Type B pancreatic cell (in vitro differentiated cells): ENCODE measurements around the gene SLC34A2. TPM values are rescaled to one million over a fixed set of nuclear protein-coding genes. Genes with fewer than 3 reads are reported as not detected.

Source experiments
- DNase-seq: peaks from one replicate; pipeline ENCODE4 v3.0.0; 2021; ENCODE audit warnings: mixed read lengths; ENCODE audit not compliant: unreplicated experiment; ENCODE audit errors: extremely low spot score
- H3K27ac Mint-ChIP-seq: 2 replicates; pipeline ENCODE4 v1.8.0; 2021; ENCODE audit warnings: mild to moderate bottlenecking, mixed read lengths
- H3K27me3 Mint-ChIP-seq: 2 replicates; pipeline ENCODE4 v1.8.0; 2021; ENCODE audit warnings: mixed read lengths
- H3K36me3 Mint-ChIP-seq: 2 replicates; pipeline ENCODE4 v1.8.0; 2021; ENCODE audit warnings: mixed read lengths
- H3K4me1 Mint-ChIP-seq: one replicate; pipeline ENCODE4 v1.8.0; 2021; ENCODE audit warnings: mixed read lengths; ENCODE audit not compliant: unreplicated experiment
- H3K4me3 Mint-ChIP-seq: 2 replicates; pipeline ENCODE4 v1.8.0; 2021; ENCODE audit warnings: mild to moderate bottlenecking, mixed read lengths
- H3K9me3 Mint-ChIP-seq: 2 replicates; pipeline ENCODE4 v1.8.0; 2021; ENCODE audit warnings: mixed read lengths
- total RNA-seq: library from RNA; stranded (reverse); gene quantifications from 2 replicates; pipeline ENCODE4 v1.2.1, GENCODE V29; 2021; ENCODE audit warnings: low replicate concordance
- TF ChIP-seq, protein P1 (sequence below): fragments of 200-600 bp; sonication (generic); conservative IDR thresholded peaks from 2 replicates; pipeline ENCODE4 v1.5.0; 2021; ENCODE audit warnings: antibody characterized with exemption, mild to moderate bottlenecking

The SLC34A2 gene
- total RNA-seq, 1 donor from 2014 or later: 25.7 TPM

DNA sequence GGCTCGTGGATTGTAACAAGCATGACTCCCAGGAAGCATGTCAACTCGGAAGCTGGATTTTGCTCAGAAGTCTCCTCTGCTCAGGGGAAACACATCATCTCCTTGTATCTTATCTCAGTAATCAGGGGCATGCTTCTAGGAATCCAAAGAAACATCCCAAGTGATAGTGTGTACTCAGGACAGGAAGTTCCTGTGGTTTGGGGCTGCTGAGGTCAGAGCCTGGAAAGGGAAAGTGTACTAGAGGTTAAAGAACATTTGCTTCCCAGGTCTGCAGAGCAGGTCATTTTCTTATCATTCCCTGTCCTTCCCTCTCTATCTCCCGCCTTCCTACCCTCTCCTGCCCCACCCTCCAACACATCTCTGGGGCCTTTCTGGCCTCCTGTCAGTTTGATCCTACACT is 38.8 kb downstream of the SLC34A2 start:
- DNase-seq: no peak
- peaks cover 5% of the 10 kb centered on the region for H3K4me1 Mint-ChIP-seq
- peaks cover 8% of the 10 kb centered on the region for H3K9me3 Mint-ChIP-seq

DNA sequence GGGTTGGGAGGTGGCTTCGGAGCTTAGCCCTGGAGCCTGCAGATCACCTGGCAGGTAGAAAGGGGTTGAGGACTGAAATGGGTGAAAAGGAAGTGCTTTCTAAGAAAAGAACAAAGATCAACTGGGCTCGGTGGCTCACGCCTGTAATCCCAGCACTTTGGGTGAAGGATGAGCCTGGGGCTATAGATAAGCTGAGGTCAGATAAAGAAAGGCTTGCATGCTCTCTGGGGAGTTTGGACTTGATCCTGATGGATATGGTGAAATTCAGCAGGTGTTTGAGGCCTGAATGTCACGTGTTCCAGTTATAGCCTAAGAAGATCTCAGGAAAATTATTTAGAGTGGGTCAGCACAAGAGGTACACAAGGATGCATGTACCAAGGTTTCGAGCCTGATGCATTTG is 40.8 kb downstream of the SLC34A2 start:
- peaks cover 8% of the 10 kb centered on the region for H3K9me3 Mint-ChIP-seq
- H3K27me3 Mint-ChIP-seq: peaks cover 5% of the 10 kb centered on the region
- no peaks in the 10 kb centered on the region for H3K36me3 Mint-ChIP-seq
- H3K27ac Mint-ChIP-seq: no peak overlapping the region
- TF ChIP-seq, protein P1, sequence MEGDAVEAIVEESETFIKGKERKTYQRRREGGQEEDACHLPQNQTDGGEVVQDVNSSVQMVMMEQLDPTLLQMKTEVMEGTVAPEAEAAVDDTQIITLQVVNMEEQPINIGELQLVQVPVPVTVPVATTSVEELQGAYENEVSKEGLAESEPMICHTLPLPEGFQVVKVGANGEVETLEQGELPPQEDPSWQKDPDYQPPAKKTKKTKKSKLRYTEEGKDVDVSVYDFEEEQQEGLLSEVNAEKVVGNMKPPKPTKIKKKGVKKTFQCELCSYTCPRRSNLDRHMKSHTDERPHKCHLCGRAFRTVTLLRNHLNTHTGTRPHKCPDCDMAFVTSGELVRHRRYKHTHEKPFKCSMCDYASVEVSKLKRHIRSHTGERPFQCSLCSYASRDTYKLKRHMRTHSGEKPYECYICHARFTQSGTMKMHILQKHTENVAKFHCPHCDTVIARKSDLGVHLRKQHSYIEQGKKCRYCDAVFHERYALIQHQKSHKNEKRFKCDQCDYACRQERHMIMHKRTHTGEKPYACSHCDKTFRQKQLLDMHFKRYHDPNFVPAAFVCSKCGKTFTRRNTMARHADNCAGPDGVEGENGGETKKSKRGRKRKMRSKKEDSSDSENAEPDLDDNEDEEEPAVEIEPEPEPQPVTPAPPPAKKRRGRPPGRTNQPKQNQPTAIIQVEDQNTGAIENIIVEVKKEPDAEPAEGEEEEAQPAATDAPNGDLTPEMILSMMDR: no peak
- no peak for DNase-seq
- no peak overlapping the region for H3K4me3 Mint-ChIP-seq
- H3K4me1 Mint-ChIP-seq: peaks cover 5% of the 10 kb centered on the region

More for the DNA sequence above, 38.8 kb downstream of the SLC34A2 start:
- Mint-ChIP-seq H3K27me3 (peaks cover 5% of the 10 kb centered on the region), H3K36me3 (no peaks in the 10 kb centered on the region), H3K4me3 (no peak overlapping the region), H3K27ac (no peak overlapping the region)
- TF ChIP-seq, protein P1: no peak

DNA sequence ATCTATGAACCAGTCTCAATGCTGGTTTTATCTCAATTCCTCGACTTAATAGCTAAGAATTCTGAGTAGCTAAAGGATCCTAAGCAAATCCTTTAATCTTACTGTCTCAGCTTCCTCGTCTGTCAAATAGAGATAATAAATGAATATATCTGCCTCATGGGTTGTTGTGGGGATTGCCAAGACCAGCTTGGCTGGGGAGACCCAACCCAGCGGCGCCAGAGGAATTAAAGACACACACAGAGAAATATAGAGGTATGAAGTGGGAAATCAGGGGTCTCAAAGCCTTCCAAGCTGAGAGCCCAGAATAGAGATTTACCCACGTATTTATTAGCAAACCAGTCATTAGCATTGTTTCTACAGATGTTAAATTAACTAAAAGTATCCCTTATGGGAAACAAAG is 41.9 kb downstream of the SLC34A2 start:
- Mint-ChIP-seq H3K27me3 (peaks cover 5% of the 10 kb centered on the region), H3K9me3 (peaks cover 4% of the 10 kb centered on the region), H3K36me3 (no peaks in the 10 kb centered on the region), H3K27ac (no peak overlapping the region), H3K4me3 (no peak overlapping the region), H3K4me1 (peaks cover 5% of the 10 kb centered on the region)
- TF ChIP-seq, protein P1: no peak
- no peak for DNase-seq

DNA sequence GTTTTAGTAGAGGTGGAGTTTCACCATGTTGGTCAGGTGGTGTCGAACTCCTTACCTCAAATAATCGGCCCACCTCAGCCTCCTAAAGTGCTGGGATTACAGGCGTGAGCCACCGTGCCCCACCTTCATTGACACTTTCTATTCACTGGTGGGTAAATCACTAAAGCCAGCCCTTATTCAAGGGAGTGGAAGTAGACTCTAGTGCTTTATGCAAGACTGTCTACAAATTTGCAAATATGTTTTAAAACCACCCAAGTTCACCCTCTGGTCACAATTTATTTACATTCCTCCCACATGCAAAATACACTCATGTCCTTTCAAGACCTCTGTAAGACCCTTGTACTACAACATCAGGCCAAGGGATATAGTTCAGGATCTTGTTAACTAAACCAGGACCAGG is 45.0 kb downstream of the SLC34A2 start:
- H3K4me3 Mint-ChIP-seq: no peak overlapping the region
- TF ChIP-seq, protein P1: no peak
- DNase-seq: no peak
- H3K9me3 Mint-ChIP-seq: no peaks in the 10 kb centered on the region
- H3K36me3 Mint-ChIP-seq: no peaks in the 10 kb centered on the region
- peaks cover 5% of the 10 kb centered on the region for H3K4me1 Mint-ChIP-seq
- no peak overlapping the region for H3K27ac Mint-ChIP-seq
- H3K27me3 Mint-ChIP-seq: peaks cover 5% of the 10 kb centered on the region

DNA sequence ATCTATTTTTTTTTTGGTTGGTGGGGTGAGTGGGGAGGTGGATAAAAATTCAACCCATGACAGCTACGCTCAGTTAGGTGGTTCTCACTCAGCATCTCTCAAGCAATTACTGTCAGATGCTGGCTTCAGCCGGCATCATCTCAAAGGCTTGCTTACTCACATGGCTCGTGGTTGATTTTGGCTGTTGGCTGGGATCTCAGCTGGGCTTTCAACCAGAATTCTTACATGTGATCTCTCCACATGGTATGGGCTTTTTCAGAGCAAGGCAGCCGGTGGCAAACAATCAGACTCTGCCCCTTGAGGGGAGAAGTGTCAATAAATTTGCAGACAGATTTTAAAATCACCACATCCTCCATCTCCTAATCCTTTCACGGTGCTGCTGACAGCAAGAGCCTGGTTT is 47.2 kb downstream of the SLC34A2 start:
- no peak overlapping the region for H3K4me3 Mint-ChIP-seq
- DNase-seq: no peak
- H3K36me3 Mint-ChIP-seq: no peaks in the 10 kb centered on the region
- H3K4me1 Mint-ChIP-seq: no peaks in the 10 kb centered on the region
- no peaks in the 10 kb centered on the region for H3K9me3 Mint-ChIP-seq
- TF ChIP-seq, protein P1: no peak
- H3K27ac Mint-ChIP-seq: no peak overlapping the region
- no peaks in the 10 kb centered on the region for H3K27me3 Mint-ChIP-seq
